SK-N-DZ (cell line): Measurements from ENCODE around the gene SEPTIN7.

Source experiments
- DNase-seq: peaks from one replicate; pipeline ENCODE4 v3.0.0-alpha.2; 2015; ENCODE audit warnings: low spot score

SEPTIN7 gene

DNA sequence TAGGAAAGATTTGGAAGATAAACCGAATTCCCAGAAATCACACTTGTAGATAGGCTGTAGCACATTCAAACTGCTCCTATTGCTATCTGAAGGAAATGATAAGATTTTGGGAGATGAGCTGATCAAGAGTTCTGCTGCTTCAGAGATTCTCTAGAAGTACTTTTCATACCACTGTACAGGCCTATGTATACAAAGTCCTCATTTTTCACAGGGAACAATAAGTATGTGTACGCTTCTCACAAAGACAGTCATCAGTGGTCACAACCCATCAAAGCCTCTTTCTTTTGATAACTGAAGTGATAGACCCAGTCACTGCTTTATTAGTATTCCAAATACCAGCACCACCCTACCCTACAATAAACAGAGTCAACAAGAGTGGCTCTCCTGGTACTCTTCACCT, 15.6 kb upstream of the SEPTIN7 start:
- DNase-seq, result no peak

DNA sequence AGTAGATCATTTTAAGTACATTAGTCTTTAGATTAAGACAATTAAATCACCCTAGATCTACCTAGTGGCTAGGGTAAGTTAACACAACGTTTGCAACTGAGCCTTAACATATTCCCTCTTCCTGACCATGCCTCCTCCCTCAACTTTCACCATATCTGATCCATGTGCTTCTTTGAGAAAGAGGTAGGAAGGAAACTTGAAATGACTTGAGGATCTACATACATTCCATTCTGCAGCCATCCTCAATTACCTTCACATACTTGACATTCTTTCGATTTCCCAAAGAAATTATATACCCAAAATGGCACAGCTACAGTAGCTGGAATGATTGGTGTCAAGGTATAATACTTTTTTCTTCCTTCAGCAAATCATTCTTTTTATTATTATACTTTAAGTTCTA, 12.9 kb upstream of the SEPTIN7 start:
- no peak for DNase-seq

DNA sequence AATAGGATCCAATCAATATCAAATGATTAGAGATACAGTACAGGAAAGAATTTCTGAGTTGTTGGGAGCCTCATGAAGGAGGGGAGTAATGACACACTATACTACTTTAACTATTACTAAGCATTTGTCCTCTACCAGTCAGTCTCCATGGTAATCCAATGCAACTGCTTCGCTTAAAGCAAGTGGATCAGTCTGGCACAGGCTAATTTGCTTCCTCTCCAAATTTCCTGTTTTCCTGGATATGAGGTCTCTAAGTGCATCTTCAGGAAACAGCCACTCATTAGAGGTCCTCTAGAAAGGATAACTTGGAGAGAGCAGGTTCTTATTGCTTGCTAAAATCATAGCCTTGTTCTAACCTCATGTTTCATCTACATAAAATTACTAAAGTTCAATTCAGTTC, 8.4 kb upstream of the SEPTIN7 start:
- no peak for DNase-seq

DNA sequence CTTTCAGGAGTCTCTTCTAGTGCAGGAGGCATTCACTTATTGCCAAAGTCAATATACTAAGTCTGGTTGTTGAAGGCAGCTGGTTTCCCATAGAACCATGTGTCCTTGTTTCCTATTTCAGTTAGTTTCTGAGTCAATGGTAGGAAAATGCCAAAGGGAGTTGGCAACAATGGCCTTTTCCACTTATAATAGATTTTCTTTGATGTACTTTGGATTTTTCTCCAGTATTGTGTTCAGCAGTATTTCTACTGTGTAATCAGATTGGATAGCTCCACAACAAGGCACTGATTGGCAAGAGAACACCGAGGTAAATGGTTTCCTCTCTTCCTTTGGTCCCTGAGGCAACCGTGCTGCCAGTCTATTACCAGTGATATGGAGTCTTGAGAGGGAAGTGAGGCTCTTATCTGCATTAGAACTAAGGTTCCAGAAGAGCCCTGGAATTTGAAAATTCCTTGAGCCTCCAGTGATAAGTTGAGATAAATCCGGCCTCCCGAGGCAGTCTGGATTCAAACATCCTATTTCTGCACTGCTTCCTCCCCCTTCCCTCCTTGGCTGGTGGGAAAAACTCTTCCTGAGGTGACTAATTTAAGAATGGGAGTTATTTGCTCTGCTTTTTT, 7.9 kb upstream of the SEPTIN7 start:
- DNase-seq, result no peak

DNA sequence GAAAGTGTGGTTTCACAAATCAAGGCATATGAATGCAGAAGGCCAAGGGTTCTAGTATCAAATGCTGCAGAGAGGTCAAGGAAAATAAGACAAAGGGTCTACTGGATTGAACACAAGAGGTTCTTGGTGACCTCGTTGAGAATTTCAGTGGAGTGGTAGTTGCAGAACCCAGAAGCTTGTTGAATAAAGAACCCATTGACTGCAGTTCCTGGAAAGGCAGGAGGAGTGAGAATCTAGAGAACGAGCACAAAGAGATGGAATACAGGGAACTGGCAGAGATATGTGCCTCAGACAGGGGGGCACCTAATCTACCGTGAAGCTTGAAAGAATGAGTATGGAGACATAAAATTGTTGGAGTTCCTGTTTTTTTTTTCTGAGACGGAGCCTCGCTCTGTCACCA, 3.5 kb upstream of the SEPTIN7 start:
- DNase-seq, result no peak

DNA sequence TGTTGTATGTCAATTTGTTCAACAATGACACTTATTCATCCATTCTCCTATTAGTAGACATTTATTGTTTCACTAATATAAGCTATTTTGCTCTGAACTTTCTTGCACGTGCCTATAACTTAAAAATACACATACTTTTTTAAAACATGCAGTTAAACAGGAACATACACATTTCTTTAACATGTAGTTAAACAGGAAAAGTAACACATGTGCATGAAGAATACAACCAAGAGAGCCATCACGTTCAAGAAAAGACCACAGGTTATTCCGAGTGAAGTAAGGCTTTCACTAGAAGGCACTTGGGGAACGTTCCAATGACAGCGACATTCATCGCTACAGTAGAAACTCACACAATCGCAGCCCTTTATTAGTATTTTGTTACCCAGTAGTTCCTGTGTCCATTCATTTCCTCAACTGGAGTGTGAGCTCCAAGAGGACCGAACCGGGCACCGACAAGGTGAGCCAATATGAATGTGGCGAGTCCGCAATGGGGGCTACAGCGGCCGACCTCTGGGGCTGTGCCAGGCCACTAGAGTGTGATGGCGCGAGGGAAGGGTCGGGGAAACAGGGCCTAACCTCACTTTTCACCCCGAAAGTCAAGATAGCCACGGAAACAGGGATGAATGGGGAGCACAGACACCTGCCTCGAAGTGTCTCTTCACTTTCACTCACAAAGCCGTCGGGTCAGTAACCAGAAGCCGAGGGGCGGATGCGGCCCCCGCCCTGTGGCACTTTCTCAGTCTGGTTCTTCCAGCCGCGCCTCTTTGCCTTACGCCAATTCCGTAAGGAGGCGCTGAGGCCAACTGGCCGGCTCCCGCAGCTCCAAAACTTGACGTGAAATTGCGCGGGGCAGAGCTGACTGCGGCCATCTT, 775 bp upstream of the SEPTIN7 start:
- DNase-seq, result peak; percentile 96

DNA sequence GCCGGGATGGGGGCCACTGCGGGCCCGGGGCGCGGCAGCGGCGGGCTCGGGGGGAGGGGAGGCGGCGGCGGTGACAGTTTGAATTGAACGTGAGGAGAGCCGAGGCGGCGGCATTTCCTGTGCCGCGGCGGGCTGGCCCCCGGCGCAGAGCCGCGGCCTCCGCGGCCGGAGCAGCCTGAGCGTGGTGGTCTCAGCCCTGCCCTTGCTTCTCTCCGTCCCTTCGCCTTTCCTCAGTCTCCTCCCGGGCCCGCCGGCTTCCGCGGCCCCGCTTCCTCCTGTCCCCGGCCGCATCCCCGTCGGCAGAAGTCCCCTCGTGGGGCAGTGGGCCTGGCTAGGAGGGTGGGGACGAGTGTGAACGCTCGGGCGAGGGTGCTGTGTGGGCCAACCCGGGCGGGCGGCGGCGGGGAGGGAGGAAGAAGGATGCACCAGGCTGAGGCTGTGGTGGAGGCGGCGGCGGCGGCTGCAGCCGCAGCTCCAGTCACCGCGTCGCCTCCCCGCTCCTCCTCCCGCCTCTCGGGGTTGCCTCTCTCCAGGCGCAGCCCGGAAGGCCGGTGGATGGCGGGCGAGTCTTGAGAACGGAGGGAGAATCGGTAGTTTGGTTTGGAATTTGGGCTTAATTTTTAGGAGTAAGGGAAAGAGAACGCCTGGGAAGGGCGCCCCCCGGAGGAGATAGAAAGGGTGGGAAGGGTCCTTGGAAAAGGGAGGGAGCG, 690 bp downstream of the SEPTIN7 start:
- DNase-seq, result peak; percentile 76

DNA sequence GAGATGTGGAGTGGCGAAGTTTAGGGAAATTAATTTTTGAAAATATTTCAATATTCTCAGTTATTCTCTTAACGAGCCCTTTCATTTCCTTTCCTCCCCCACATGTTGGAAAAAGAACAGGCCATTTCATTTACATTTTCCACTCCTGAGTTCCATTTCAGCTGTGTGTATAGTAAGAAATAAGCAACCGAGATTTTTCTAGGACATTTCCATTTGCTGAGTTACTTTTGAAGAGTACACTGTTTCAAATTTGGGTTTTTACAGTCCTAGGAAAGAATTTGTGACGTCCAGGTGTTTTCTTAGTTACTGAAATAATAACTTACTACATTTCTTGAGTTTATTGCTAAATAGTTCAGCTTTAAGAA, 1.2 kb downstream of the SEPTIN7 start:
- DNase-seq, result no peak

DNA sequence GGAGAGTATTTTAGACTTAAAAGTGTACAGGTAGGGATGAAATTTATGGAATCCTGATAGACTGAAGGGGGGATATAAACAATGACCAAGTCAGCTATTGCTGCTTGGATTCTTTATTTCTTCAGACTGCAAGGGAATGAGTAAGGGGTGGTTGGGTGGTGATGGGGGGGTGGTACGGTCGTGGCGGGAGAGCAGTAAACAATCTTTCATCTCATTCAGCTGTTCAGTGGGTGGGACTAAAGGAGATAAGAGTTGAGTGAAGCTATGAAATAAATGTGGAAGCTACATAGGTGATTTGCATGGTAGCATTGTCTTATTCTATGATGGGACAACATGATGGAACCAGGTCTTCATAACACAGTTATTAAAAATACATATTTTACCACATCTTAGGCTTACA, 1.8 kb downstream of the SEPTIN7 start:
- no peak for DNase-seq

DNA sequence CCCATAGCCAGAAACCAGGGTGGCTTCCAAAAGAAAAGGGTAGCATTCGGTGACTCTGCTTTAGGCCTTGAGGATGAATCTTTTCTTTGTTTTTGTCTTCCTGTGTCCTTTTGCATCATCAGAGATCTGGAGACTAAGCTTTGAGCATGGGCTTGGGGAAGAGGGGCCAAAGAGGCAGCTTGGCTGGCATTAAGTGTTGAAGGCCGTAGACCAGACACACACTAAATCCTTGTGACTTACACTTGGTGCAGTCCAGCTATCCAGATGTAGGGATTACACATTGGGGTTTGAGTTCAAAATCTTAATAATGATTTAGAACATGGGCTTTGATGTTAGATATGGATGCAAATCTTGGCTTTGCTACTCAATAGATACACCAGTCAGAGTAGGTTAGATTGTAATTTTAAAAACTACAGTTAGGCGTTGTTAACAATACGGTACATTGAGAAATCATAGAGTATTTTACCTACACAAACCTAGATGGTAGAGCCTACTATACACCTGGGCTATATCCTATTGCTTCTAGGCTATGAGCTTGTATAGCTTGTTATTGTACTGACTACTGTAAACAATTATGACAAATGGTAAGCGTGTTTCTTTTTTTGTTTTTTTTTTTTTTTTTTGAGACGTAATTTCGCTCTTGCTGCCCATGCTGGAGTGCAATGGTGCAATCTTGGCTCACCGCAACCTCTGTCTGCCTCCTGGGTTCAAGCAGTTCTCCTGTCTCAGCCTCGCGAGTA, 3.5 kb downstream of the SEPTIN7 start:
- no peak for DNase-seq

DNA sequence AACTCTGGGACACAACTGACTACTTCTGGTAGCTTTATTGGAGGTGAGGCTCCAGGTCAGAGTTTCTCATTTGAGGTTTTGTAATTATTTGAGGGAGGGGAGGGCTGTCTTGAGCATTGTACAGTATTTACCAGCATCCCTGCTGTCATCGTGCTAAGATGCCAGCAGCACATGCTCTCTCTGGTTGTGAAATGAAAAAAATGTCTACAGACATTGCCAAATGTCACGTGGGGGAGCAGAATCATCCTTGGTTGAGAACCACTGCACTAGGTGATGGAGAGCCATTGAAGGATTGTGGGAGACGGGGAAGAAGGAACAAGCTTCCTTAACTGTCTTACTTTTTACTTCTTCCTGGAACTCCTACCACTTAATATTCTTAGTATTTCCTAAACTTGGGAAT, 5.0 kb downstream of the SEPTIN7 start:
- no peak for DNase-seq

DNA sequence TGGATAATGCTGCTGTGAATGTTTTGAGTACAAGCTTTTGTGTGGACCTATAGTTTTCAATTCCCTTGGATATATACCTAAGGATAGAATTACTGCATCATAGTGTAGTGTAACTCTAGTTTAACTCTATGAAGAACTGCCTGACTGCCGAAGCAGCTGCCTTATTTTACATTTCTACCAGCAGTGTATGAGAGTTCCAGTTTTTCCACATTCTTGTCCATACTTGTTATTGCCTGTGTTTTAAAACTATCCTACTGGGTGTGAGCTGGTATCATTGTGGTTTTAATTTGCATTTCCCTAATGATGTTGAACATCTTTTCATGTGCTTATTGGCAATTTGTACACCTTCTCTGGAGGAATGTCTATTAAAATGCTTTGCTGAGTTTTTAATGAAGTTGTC, 15.7 kb downstream of the SEPTIN7 start:
- no peak for DNase-seq

DNA sequence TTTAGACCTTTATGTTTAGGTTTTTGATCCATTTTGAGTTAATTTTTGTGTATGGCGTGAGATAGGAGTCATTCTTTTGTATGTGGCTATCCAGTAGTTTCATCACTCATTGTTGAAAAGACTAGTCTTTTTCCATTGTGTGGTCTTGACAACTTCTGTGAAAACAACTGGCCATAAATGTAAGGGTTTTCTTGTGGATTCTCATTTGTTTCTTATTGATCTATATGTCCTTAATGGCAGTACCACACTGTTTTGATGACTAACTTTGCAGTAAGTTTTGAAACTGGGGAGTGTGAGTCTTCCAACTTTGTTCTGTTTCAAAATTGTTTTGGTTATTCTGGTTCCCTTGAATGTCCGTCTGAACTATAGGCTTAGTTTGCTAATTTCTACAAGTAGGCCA, 16.3 kb downstream of the SEPTIN7 start:
- no peak for DNase-seq

DNA sequence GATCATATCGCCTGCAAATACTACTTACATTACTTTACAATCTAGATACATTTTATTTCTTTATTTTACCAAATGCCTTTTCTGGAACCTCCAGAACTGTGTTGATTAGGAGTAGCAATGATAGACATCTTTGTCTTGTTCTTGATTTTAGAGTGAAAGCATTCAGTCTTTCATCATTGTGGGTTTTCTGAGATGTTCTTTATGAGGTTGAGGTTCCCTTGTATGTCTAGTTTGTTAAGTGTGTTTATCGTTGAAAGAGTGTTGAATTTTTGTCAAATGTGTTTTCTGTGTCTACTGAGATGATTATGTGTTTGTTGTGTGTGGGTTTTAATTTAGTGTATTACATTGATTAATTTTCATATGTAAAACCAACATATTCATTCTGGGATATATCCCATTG, 17.1 kb downstream of the SEPTIN7 start:
- DNase-seq, result no peak

DNA sequence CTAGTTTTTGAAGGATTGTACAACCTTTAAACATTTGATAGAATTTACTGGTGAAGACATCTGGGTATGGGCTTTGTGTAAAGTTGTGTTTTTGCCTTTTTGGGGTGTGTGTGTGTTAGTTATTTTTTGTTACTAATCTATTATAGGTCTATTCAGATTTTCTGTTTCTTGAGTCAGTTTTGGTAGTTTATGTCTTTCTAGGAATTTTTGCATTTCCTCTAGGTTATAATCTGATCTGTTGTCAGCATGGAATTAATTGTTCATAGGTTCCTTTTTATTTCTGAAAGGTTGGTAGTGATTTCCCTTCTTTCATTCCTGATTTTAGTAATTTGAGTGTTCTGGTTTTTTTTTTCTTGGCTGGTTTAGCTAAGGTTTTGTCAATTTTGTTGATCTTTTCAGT, 17.7 kb downstream of the SEPTIN7 start:
- DNase-seq, result no peak

DNA sequence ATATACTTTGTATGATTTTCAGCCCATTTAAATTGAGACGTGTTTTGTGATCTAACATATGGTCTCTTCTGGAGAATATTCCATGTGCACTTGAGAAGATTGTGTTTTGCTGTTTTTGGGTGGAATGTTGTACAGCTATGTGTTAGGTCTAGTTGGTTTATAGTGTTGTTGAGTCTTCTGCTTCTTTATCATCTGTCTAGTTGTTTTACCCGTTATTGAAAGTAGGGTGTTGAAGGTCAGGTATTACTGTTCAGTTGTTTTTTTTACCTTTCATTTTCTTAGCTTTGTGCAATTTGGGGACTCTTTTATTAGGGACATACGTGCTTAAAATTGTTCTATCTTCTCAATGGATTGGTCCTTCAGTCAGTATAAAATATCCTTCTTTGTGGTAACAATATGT, 18.5 kb downstream of the SEPTIN7 start:
- DNase-seq, result no peak

DNA sequence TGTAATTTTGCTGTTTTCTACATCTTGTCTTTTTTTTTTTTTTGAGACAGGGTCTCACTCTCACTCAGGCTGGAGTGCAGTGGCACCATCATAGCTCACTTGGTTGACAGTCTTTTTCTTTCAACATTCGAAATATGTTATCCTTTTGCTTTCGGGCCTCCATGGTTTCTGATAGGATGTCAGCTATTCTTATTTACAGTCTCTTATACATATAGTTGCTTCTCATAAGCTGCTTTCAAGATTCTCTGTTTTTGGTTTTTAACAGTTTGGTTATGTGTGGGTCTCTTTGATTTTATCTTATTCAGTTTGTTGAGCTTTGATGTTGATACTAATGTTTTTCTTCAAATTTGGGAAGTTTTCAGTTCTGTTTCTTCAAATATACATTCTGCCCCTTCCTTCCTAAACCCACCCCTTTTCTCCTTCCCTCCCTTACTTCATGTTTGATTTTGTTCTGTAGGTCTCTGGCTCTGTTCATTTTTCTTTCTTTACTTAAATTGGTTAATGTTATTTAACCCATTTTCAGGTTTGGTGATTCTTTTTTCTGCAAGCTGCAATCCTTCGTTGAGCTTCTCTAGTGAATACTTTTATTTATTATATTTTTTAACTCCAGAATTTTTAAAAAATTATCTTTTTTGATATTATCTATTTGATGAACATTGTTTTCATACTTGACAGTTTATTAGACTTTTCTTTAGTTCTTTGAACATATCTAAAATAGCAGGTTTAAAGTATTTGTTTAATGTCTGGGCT, 19.3 kb downstream of the SEPTIN7 start:
- DNase-seq, result no peak

DNA sequence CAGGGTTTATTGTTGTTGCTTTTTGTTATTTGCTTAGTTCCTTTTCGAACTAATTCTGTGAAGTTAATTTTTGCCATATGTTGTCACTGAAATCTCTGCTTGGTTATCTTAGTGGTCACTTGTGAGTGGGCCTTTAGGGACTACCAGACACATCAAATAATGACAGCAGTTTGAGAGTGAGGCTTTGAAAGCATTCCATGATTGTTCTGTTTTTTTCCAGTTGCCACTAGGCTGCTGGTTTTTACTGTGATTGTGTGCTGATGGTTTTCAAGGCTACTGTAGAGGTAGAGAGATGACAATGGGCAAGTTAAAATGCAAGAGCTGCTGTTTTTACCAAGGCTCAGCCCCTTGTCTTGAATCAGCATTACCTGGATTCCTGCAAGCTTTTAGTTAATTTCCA, 20.0 kb downstream of the SEPTIN7 start:
- DNase-seq, result peak; percentile 34

DNA sequence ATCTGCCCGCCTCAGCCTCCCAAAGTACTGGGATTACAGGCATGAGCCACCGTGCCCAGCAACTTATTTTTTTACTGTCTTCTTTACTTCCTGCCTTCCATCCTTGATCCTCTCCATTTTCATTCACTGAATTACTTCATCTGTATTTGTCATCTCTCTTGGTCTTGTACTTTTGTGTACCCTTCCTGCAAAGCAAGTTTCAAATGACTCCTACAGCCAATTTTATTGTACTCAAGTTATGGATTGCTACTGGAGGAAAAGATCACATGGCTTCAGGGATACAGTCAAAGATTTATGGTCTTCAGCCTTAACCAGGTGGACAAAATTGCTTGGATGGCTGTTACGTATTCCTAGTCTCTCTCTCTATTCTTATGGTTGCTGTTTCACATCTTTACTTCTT, 22.6 kb downstream of the SEPTIN7 start:
- no peak for DNase-seq

DNA sequence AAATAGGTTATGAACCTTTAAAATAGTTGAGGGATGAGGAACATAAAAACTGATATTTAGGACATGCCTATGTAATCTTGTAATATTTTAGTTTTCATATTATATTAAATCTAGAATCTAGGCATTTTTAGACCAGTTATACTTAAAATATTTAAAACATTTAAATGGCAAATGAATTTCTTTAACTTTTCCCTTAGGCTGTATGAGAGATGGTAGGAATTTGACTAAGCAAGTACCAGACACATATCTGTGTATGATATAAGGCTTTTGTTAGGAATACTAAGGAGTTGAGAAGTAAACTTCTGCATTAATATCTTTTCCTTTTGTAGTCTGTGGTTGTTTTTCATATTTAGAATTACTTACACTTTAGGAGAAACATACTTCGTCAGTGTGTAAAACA, 25.1 kb downstream of the SEPTIN7 start:
- no peak for DNase-seq

DNA sequence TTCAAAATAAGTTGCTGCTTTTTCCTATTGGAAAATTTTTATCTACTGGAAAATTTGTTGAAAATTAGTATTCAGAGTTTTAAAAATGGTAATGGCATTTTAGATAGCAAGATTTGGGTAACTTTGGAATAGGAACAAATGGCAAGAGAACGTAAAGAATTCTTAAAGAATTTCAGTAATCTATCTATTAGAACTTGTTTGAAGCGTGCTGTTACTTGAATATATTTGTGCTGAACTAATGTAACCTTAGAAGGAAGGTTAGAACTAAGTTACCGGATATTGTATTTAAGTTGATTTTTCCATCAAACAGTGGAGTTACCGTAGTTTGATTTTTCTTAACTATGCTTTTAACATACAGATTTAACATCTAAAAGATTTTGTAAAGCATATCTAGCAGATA, 25.9 kb downstream of the SEPTIN7 start:
- no peak for DNase-seq
